ENCODE results near the gene GSK3B. TPM values are rescaled to one million over a fixed set of nuclear protein-coding genes. Genes with fewer than 3 reads are reported as not detected.

Gene GSK3B
- total and polyA plus RNA-seq, 3 donors from 2014 or later: 64.9 to 73.1 (median 65.1) TPM

- 96 to 97% methylated on average over 1 of the region's 1 CpG for WGBS, 2 donors
- Histone ChIP-seq H3K27ac (no peak overlapping the region), H3K4me3 (no peak overlapping the region), H3K27me3 (no peaks in the 10 kb centered on the region), H3K36me3 (ENCODE audit: low read depth, missing control alignments) (peaks cover 3% of the 10 kb centered on the region), H3K9me3 (no peaks in the 10 kb centered on the region), H3K4me1 (no peaks in the 10 kb centered on the region)
- intact Hi-C loops (cut with DNase I; ENCODE audit: low total_unique reads): no loop called here
- DNase-seq: no peak
- TF ChIP-seq CTCF (IDR thresholded peaks at IDR 0.05) (no peak), POLR2A (IDR thresholded peaks at IDR 0.05) (no peak)
Observed at GRCh38 chr3:119939077-119939476, 155.2 kb downstream of the GSK3B start.

GRCh38 chr3:119937229-119937628 lies 157.0 kb downstream of the GSK3B start:
- Histone ChIP-seq H3K27ac (no peak overlapping the region), H3K4me3 (no peak overlapping the region), H3K36me3 (ENCODE audit: low read depth, missing control alignments) (peaks cover 3% of the 10 kb centered on the region), H3K4me1 (no peaks in the 10 kb centered on the region), H3K27me3 (no peaks in the 10 kb centered on the region), H3K9me3 (no peaks in the 10 kb centered on the region)
- intact Hi-C loops (cut with DNase I; ENCODE audit: low total_unique reads): no loop called here
- TF ChIP-seq CTCF (IDR thresholded peaks at IDR 0.05): no peak
- no peak for TF ChIP-seq POLR2A (IDR thresholded peaks at IDR 0.05)
- WGBS, 2 donors: 95 to 98% methylated on average over 2 of the region's 2 CpGs
- DNase-seq: no peak

- WGBS, 2 donors: 69 to 73% methylated on average over 3 of the region's 3 CpGs
- Histone ChIP-seq H3K4me1 (no peaks in the 10 kb centered on the region), H3K27ac (no peak overlapping the region), H3K27me3 (no peaks in the 10 kb centered on the region), H3K36me3 (ENCODE audit: low read depth, missing control alignments) (peaks cover 3% of the 10 kb centered on the region), H3K4me3 (no peak overlapping the region), H3K9me3 (no peaks in the 10 kb centered on the region)
- DNase-seq: no peak
- intact Hi-C loops (cut with DNase I; ENCODE audit: low total_unique reads): no loop called here
- no peak for TF ChIP-seq POLR2A (IDR thresholded peaks at IDR 0.05)
- TF ChIP-seq CTCF (IDR thresholded peaks at IDR 0.05): no peak
Observed at GRCh38 chr3:119934249-119934648, 160.0 kb downstream of the GSK3B start.

- TF ChIP-seq CTCF (IDR thresholded peaks at IDR 0.05) (no peak), POLR2A (IDR thresholded peaks at IDR 0.05) (no peak)
- H3K27ac ChIP-seq: no peak overlapping the region
- H3K4me3 ChIP-seq: no peak overlapping the region
- no peaks in the 10 kb centered on the region for H3K9me3 ChIP-seq
- no peaks in the 10 kb centered on the region for H3K27me3 ChIP-seq
- intact Hi-C loops (cut with DNase I; ENCODE audit: low total_unique reads): no loop called here
- 88 to 93% methylated on average over 5 of the region's 5 CpGs for WGBS, 2 donors
- no peak for DNase-seq
- no peaks in the 10 kb centered on the region for H3K4me1 ChIP-seq
- no peaks in the 10 kb centered on the region for H3K36me3 ChIP-seq (ENCODE audit: low read depth, missing control alignments)
Observed at GRCh38 chr3:119933207-119933606, 161.0 kb downstream of the GSK3B start.

- DNase-seq: no peak
- H3K9me3 ChIP-seq: no peaks in the 10 kb centered on the region
- no peak overlapping the region for H3K4me3 ChIP-seq
- no peaks in the 10 kb centered on the region for H3K4me1 ChIP-seq
- H3K27ac ChIP-seq: no peak overlapping the region
- 93 to 96% methylated on average over 1 of the region's 1 CpG for WGBS, 2 donors
- no peak for TF ChIP-seq POLR2A (IDR thresholded peaks at IDR 0.05)
- no peak for TF ChIP-seq CTCF (IDR thresholded peaks at IDR 0.05)
- no peaks in the 10 kb centered on the region for H3K36me3 ChIP-seq (ENCODE audit: low read depth, missing control alignments)
- H3K27me3 ChIP-seq: no peaks in the 10 kb centered on the region
- intact Hi-C loops (cut with DNase I; ENCODE audit: low total_unique reads): no loop called here
Observed at GRCh38 chr3:119930286-119930685, 164.0 kb downstream of the GSK3B start.
